K562 (cell line): Measurements from ENCODE around the gene ARMC6. TPM values are rescaled to one million over a fixed set of nuclear protein-coding genes. Genes with fewer than 3 reads are reported as not detected.

ENCODE experiments used
- ATAC-seq: fragments of 200-7000 bp; cut with Tn5 transposase; 3 replicates; pipeline ENCODE4 v1.9.1; 2020; ENCODE audit warnings: moderate library complexity
- BruUV-seq: library from RNA; stranded (reverse); fragments of 400-500 nt; replicated peaks from 2 replicates; lab custom pipeline; 2021; lab: Mats Ljungman, UMichigan
- CTCF ChIA-PET: fragments of 300-600 bp; formaldehyde crosslinking; extraction: SDS; loops from one replicate; lab custom pipeline; 2021; ENCODE audit warnings: low intra/inter-chr PET ratio; lab: Yijun Ruan, JAX
- POLR2A ChIA-PET: fragments of 300-600, 350-650 bp; sonication (Branson Sonifier 250); formaldehyde crosslinking; extraction: SDS; loops from one replicate; lab custom pipeline; 2021; ENCODE audit warnings: antibody characterized with exemption, inconsistent platforms; lab: Yijun Ruan, JAX
- DNase-seq, 4 experiments: peaks; one replicate each; pipeline versions ENCODE4 v3.0.0 to v3.0.0-alpha.2; 2011 to 2018; ENCODE audit warnings: low spot score in 3 of 4, mixed read lengths in 3 of 4; ENCODE audit errors: extremely low read depth in 1 of 4
- FAIRE-seq: peaks from 2 replicates; lab custom pipeline; 2011; peaks lifted over from hg19 to GRCh38; lab: Jason Lieb, UNC
- H2AFZ ChIP-seq: 2 replicates; pipeline ENCODE4 v1.6.0; 2011; ENCODE audit warnings: low read depth, low read length, control low read depth, inconsistent platforms
- H3K27ac ChIP-seq: fragments of 200-600 bp; 3 replicates; pipeline ENCODE4 v1.8.0; 2011; ENCODE audit warnings: low read depth, mild to moderate bottlenecking, control low read depth, inconsistent platforms, low read length, moderate library complexity, mixed read lengths; ENCODE audit errors: extremely low read depth
- H3K27me3 ChIP-seq, 2 experiments: fragments of 300-600 bp in 1 of 2; 2 replicates in 1 of 2; 3 replicates in 1 of 2; pipeline versions ENCODE4 v1.6.0 to v1.8.0; 2011; ENCODE audit warnings: inconsistent platforms in 2 of 2, low read length in 2 of 2, mild to moderate bottlenecking in 1 of 2, mixed read lengths in 1 of 2, moderate library complexity in 1 of 2; ENCODE audit not compliant: control insufficient read depth in 2 of 2, insufficient read depth in 2 of 2
- H3K36me3 ChIP-seq: fragments of 300-600 bp; 3 replicates; pipeline ENCODE4 v1.8.0; 2011; ENCODE audit warnings: mild to moderate bottlenecking, low read length, inconsistent platforms; ENCODE audit not compliant: control insufficient read depth, insufficient read depth
- H3K4me1 ChIP-seq, 2 experiments: fragments of 200-600 bp in 1 of 2; replicated peaks in 1 of 2; 2 replicates in 1 of 2; 3 replicates in 1 of 2; pipeline versions ENCODE4 v1.5.1 to v1.8.0; 2011; ENCODE audit warnings: inconsistent platforms in 2 of 2, low read length in 2 of 2, mild to moderate bottlenecking in 1 of 2, mixed read lengths in 1 of 2, moderate library complexity in 1 of 2; ENCODE audit not compliant: control insufficient read depth in 2 of 2, insufficient read depth in 2 of 2
- H3K4me2 ChIP-seq: 2 replicates; pipeline ENCODE4 v1.6.1; 2011; ENCODE audit warnings: low read length, control low read depth, inconsistent platforms, mixed read lengths; ENCODE audit not compliant: insufficient read depth
- H3K4me3 ChIP-seq: fragments of 200-600 bp; sonication (generic), shearing (Covaris generic); 2 replicates; pipeline ENCODE4 v1.5.1; 2016; ENCODE audit warnings: control low read depth, inconsistent platforms
- H3K79me2 ChIP-seq: fragments of 200-600 bp; 3 replicates; pipeline ENCODE4 v1.8.0; 2011; ENCODE audit warnings: low read length, inconsistent platforms; ENCODE audit not compliant: control insufficient read depth, insufficient read depth
- H3K9ac ChIP-seq, 2 experiments: 2 replicates each; pipeline versions ENCODE4 v1.6.0 to v1.6.1; 2011; ENCODE audit warnings: low read depth in 2 of 2, low read length in 2 of 2, control low read depth in 1 of 2, inconsistent platforms in 1 of 2, mild to moderate bottlenecking in 1 of 2, mixed read lengths in 1 of 2; ENCODE audit not compliant: insufficient read depth in 1 of 2
- H3K9me1 ChIP-seq: one replicate; pipeline ENCODE4 v1.6.0; 2011; ENCODE audit warnings: inconsistent platforms, mild to moderate bottlenecking, low read length, moderate library complexity; ENCODE audit not compliant: control insufficient read depth, insufficient read depth
- H3K9me3 ChIP-seq: replicated peaks from 2 replicates; pipeline ENCODE4 v1.5.1; 2011; ENCODE audit warnings: low read depth, low read length, inconsistent platforms; ENCODE audit not compliant: control insufficient read depth, insufficient read depth
- H4K20me1 ChIP-seq: replicated peaks from 2 replicates; pipeline ENCODE4 v1.6.1; 2011; ENCODE audit warnings: low read length, inconsistent platforms, mixed read lengths; ENCODE audit not compliant: control insufficient read depth, insufficient read depth
- ARID2 ChIP-seq: fragments of 450-650 bp; IDR thresholded peaks from 2 replicates; pipeline ENCODE4 v1.6.1; 2017; ENCODE audit warnings: antibody characterized with exemption, mild to moderate bottlenecking
- ATF2 ChIP-seq: sonication (generic); formaldehyde crosslinking; IDR thresholded peaks from 2 replicates; pipeline ENCODE4 v1.8.1; 2022; ENCODE audit warnings: missing genetic modification reagents
- CGGBP1 ChIP-seq: fragments of 250-450 bp; sonication (Bioruptor Pico); IDR thresholded peaks from 2 replicates; pipeline ENCODE4 v1.9.0; 2021; ENCODE audit warnings: mild to moderate bottlenecking
- ERF ChIP-seq: fragments of 450-650 bp; formaldehyde crosslinking; IDR thresholded peaks from 2 replicates; pipeline ENCODE4 v1.4.0; 2020; ENCODE audit warnings: mild to moderate bottlenecking, mixed read lengths
- FOXP1 ChIP-seq: sonication (generic); formaldehyde crosslinking; IDR thresholded peaks from 2 replicates; pipeline ENCODE4 v1.8.0; 2022; ENCODE audit warnings: mild to moderate bottlenecking, missing genetic modification reagents
- HEY1 ChIP-seq: fragments of 250-450 bp; sonication (Bioruptor Pico); IDR thresholded peaks from 2 replicates; pipeline ENCODE4 v1.5.0; 2020; ENCODE audit warnings: mild to moderate bottlenecking, moderate library complexity, borderline replicate concordance
- MLX ChIP-seq, 2 experiments: fragments of 450-650 bp in 1 of 2; sonication (generic) in 1 of 2; formaldehyde crosslinking; conservative IDR thresholded peaks; 2 replicates each; pipeline versions ENCODE4 v1.4.0 to v1.8.1; 2020 to 2022; ENCODE audit warnings: mild to moderate bottlenecking in 1 of 2, missing genetic modification reagents in 1 of 2
- MTA2 ChIP-seq: fragments of 450-650 bp; IDR thresholded peaks from 2 replicates; pipeline ENCODE4 v1.6.1; 2016; ENCODE audit warnings: low read depth
- NFRKB ChIP-seq: fragments of 450-650 bp; IDR thresholded peaks from 2 replicates; pipeline ENCODE4 v1.6.1; 2016; ENCODE audit warnings: low read depth
- POLR2AphosphoS2 ChIP-seq: IDR thresholded peaks from 2 replicates; pipeline ENCODE4 v1.6.1; 2012; ENCODE audit warnings: low read length, improper control_type of control experiment
- RBM39 ChIP-seq: fragments of 200-400 bp; formaldehyde crosslinking; optimal IDR thresholded peaks from 2 replicates; pipeline ENCODE3; 2018; ENCODE audit warnings: low read depth, low read length
- SAFB2 ChIP-seq: fragments of 200-400 bp; formaldehyde crosslinking; IDR thresholded peaks from 2 replicates; pipeline ENCODE4 v1.6.1; 2018; ENCODE audit warnings: borderline replicate concordance, low read length, low read depth, moderate library complexity; ENCODE audit not compliant: severe bottlenecking
- SMARCA5 ChIP-seq: fragments of 450-650 bp; IDR thresholded peaks from 2 replicates; pipeline ENCODE4 v1.6.1; 2016
- SMARCB1 ChIP-seq: IDR thresholded peaks from 2 replicates; pipeline ENCODE4 v1.6.1; 2011; ENCODE audit warnings: improper control_type of control experiment, low read depth; ENCODE audit not compliant: insufficient read length
- TCFL5 ChIP-seq: fragments of 250-450 bp; sonication (Bioruptor Pico); conservative IDR thresholded peaks from 2 replicates; pipeline ENCODE4 v1.6.1; 2021; ENCODE audit warnings: mild to moderate bottlenecking, moderate library complexity, matching md5 sums
- UBTF ChIP-seq, 2 experiments: IDR thresholded peaks; 2 replicates each; pipeline ENCODE4 v1.6.1; 2012; ENCODE audit warnings: improper control_type of control experiment in 2 of 2, low read depth in 2 of 2, low read length in 2 of 2, borderline replicate concordance in 1 of 2
- ZNF764 ChIP-seq: fragments of 250-450 bp; sonication (Bioruptor Pico); IDR thresholded peaks from 2 replicates; pipeline ENCODE4 v1.4.0; 2020; ENCODE audit warnings: low read depth, mild to moderate bottlenecking, moderate library complexity
- ZNF830 ChIP-seq: fragments of 250-450 bp; sonication (Bioruptor Pico); IDR thresholded peaks from 2 replicates; pipeline ENCODE4 v1.5.0; 2021; ENCODE audit warnings: mild to moderate bottlenecking
- WGBS: fragments of 100-300 bp; shearing (Covaris generic); methylation state at CpG from one replicate; pipeline ENCODE4 v1.1.6; 2016; ENCODE audit warnings: low coverage, mixed read lengths; ENCODE audit not compliant: insufficient coverage; ENCODE audit errors: missing lambda C conversion rate; 5-methylcytosine and 5-hydroxymethylcytosine counted together
- in situ Hi-C: fragments of 300-500 bp; cut with MboI; formaldehyde crosslinking; loops from 4 replicates; pipeline ENCODE4 v1.15.0; 2018; ENCODE audit warnings: inconsistent platforms, mixed read lengths
- intact Hi-C: fragments of 100-400 bp; cut with micrococcal nuclease; formaldehyde crosslinking; loops from 2 replicates; pipeline ENCODE4 v1.14.2; 2022
- polyA plus RNA-seq, 8 experiments: library from polyadenylated mRNA; depleted of rRNA in 4 of 8; stranded (reverse) in 5 of 8; unstranded in 3 of 8; fragments of >200 nt; fragmentation: Nextera tagmentation in 2 of 8; fragmentation: Illumina TruSeq in 1 of 8; extraction: Ambion mirVana in 2 of 8; extraction: Trizol in 1 of 8; gene quantifications; 2 replicates each; pipeline versions ENCODE4 v1.2.1 to v1.2.3, GENCODE V29; 2011 to 2014; ENCODE audit warnings: inconsistent platforms in 1 of 8, missing spikeins in 1 of 8
- total RNA-seq, 7 experiments: library from RNA; depleted of rRNA in 6 of 7; stranded (reverse); fragments of >200 nt in 6 of 7; fragmentation: Illumina TruSeq in 2 of 7; extraction: Trizol in 2 of 7; gene quantifications; 2 replicates each; pipeline versions ENCODE4 v1.2.1 to v1.2.3, GENCODE V29; 2011 to 2021; ENCODE audit warnings: low replicate concordance in 1 of 7

ARMC6 gene
- total and polyA plus RNA-seq, 9 of the 15 experiments (the other 6 are each of a cell fraction or from before 2014, with no cell fraction given) = 2.1 to 93.4 (median 63.6) TPM

GRCh38 chr19:19028526-19028925 lies 4.9 kb upstream of the ARMC6 start:
- BruUV-seq = no TSS peak
- Histone ChIP-seq H3K4me2 (no peak overlapping the region), H3K9ac (no peak overlapping the region), H4K20me1 (peaks cover 9% of the 10 kb centered on the region), H3K79me2 (peaks cover 92% of the 10 kb centered on the region), H3K27me3 (no peaks in the 10 kb centered on the region), H3K9me3 (no peaks in the 10 kb centered on the region), H3K9me1 (no peaks in the 10 kb centered on the region), H3K36me3 (peaks cover 83% of the 10 kb centered on the region), H2AFZ (no peak overlapping the region), H3K27ac (no peak overlapping the region), H3K4me3 (no peak overlapping the region), H3K4me1 (peaks cover 4 to 5% of the 10 kb centered on the region in 2 experiments; a peak in 3 of 5 replicates)
- no peak for ATAC-seq
- DNase-seq = no peak
- no peak for TF ChIP-seq NFRKB
- TF ChIP-seq ARID2 = no peak
- no peak for TF ChIP-seq SMARCA5
- no peak for TF ChIP-seq ERF (CRISPR knock-in tag)
- TF ChIP-seq SAFB2 = no peak
- no peak for TF ChIP-seq ZNF830 (CRISPR knock-in tag)
- no peak for TF ChIP-seq ATF2
- TF ChIP-seq SMARCB1 = no peak
- TF ChIP-seq POLR2AphosphoS2 = no peak
- TF ChIP-seq FOXP1 (CRISPR knock-in tag) = no peak
- no peak for TF ChIP-seq MTA2
- TF ChIP-seq HEY1 = no peak
- no peak for TF ChIP-seq RBM39
- no peak for TF ChIP-seq TCFL5 (CRISPR knock-in tag)
- TF ChIP-seq UBTF (IDR thresholded peaks at IDR 0.05; ENCODE audit: borderline replicate concordance in 1 of 2, low read depth in 2 of 2, low read length in 2 of 2) = no peak
- TF ChIP-seq MLX (CRISPR knock-in tag; conservative IDR thresholded peaks at IDR 0.05) = no peak
- TF ChIP-seq ZNF764 = no peak
- TF ChIP-seq CGGBP1 (CRISPR knock-in tag) = no peak
- intact Hi-C loops = no loop called here
- POLR2A ChIA-PET = interaction anchor here (0.6 kb wide), 1 partner anchor 19 kb away, joined by 3 read pairs; no protein-coding TSS in a partner anchor
- in situ Hi-C loops = no loop called here
- no peak for FAIRE-seq
- 93% methylated on average over 8 of the region's 9 CpGs for WGBS
- CTCF ChIA-PET = no interaction called here
